ENCODE measurements around the gene GPATCH2L.

Gene GPATCH2L

GRCh38 chr14:76115010-76115422 is 36.7 kb upstream of the GPATCH2L start:
- DNase-seq (ENCODE audit: low read depth): no peak
- TF ChIP-seq, protein P1, sequence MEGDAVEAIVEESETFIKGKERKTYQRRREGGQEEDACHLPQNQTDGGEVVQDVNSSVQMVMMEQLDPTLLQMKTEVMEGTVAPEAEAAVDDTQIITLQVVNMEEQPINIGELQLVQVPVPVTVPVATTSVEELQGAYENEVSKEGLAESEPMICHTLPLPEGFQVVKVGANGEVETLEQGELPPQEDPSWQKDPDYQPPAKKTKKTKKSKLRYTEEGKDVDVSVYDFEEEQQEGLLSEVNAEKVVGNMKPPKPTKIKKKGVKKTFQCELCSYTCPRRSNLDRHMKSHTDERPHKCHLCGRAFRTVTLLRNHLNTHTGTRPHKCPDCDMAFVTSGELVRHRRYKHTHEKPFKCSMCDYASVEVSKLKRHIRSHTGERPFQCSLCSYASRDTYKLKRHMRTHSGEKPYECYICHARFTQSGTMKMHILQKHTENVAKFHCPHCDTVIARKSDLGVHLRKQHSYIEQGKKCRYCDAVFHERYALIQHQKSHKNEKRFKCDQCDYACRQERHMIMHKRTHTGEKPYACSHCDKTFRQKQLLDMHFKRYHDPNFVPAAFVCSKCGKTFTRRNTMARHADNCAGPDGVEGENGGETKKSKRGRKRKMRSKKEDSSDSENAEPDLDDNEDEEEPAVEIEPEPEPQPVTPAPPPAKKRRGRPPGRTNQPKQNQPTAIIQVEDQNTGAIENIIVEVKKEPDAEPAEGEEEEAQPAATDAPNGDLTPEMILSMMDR (IDR thresholded peaks at IDR 0.05; ENCODE audit: low read length, missing control alignments): no peak
- H3K4me3 ChIP-seq (replicated peaks; ENCODE audit: low read depth, low read length): no peak overlapping the region

- TF ChIP-seq, protein P1 (IDR thresholded peaks at IDR 0.05; ENCODE audit: low read length, missing control alignments): no peak
- DNase-seq (ENCODE audit: low read depth): no peak
- no peak overlapping the region for H3K4me3 ChIP-seq (replicated peaks; ENCODE audit: low read depth, low read length)
These were observed 33.8 kb upstream of the GPATCH2L start for GRCh38 chr14:76117789-76118484.

DNA sequence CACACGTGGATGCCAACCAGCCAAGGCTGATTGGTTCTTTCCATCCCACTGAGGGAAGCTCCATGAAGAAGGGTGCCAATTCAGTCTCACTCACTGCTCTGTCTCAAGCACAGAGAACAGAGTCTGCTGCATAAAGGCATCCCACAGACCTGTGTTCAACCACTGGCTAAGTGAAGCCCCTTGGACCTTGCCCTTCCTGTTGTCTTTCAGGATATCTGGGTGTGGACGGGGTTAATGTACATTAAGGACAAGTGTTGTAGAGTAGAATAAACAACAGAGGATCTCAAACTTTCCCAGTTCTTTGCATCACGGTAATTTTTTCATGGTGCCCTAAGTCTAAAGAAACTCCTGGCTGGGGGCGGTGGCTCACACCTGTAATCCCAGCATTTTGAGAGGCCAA is 33.1 kb upstream of the GPATCH2L start:
- DNase-seq (ENCODE audit: low read depth): no peak
- TF ChIP-seq, protein P1 (IDR thresholded peaks at IDR 0.05; ENCODE audit: low read length, missing control alignments): no peak
- no peak overlapping the region for H3K4me3 ChIP-seq (replicated peaks; ENCODE audit: low read depth, low read length)

GRCh38 chr14:76121089-76121748 is 30.5 kb upstream of the GPATCH2L start:
- no peak for DNase-seq (ENCODE audit: low read depth)
- TF ChIP-seq, protein P1 (IDR thresholded peaks at IDR 0.05; ENCODE audit: low read length, missing control alignments): no peak
- no peak overlapping the region for H3K4me3 ChIP-seq (replicated peaks; ENCODE audit: low read depth, low read length)

DNA sequence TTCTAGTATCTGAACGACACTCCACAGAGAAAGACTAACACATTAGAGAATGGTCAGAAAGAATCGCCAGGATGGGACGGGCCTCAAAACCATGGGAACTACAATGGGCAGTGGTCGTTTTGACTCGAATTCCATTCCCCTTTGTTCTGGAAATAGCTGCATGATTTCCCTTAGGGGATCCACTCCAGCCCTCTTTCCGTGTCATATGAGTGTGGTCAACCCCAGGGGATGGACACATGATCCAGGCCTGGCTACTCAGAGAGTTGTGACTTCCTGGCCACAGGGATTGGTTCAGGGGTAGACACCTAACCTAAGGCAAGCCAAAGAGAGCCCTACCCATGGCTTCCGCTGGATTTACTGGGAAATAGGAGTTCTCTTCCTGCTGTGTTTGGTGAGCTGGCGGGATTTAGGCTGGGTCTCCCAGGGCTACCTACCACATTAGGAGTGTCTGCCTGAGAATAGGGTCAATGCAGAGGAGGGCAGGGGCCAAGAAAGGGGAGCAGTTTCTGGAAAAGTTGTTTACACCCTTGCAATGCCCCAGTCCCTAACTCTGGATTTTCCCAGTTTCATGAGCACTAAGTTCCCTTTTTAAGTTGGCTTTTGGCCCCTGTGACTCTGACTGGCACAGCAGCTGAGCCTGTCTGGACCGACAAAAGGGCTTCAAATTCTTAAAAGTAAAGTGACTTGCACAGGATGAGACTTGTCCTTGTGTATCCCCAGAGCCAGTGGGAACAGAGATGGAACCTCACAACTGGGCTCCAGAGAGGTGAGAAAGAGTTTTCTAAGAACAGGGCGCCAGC is 28.1 kb upstream of the GPATCH2L start:
- TF ChIP-seq, protein P1 (IDR thresholded peaks at IDR 0.05; ENCODE audit: low read length, missing control alignments): no peak
- no peak for DNase-seq (ENCODE audit: low read depth)

DNA sequence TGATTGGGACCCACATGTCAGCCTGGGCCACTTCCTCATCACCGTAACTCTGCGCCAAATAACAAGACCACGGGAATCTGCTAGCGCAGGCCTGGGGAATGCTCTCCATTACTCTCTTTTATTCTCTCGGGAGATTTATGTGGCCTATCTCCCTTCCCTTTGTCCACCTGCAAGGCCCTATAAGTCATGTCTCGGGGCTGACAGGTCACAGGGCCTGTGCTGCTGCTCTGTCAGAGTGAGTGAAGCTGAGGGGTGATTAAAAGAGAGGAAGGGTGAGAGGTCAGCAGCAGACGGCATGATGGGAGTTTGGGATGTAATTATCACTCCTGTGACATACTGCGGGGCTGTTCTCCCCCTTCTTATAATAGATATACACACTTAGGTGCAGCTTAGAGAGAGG is 26.2 kb upstream of the GPATCH2L start:
- H3K4me3 ChIP-seq (replicated peaks; ENCODE audit: low read depth, low read length): no peak overlapping the region
- DNase-seq (ENCODE audit: low read depth): no peak
- TF ChIP-seq, protein P1 (IDR thresholded peaks at IDR 0.05; ENCODE audit: low read length, missing control alignments): no peak

More for the DNA sequence above, 28.1 kb upstream of the GPATCH2L start:
- H3K4me3 ChIP-seq (replicated peaks; ENCODE audit: low read depth, low read length): no peak overlapping the region

Data from fibroblast of pulmonary artery (primary cell).